PC-3 (cell line): ENCODE data around the gene NDFIP2. TPM values are rescaled to one million over a fixed set of nuclear protein-coding genes. Genes with fewer than 3 reads are reported as not detected.

ENCODE experiments used
- ATAC-seq: fragments of 200-7000 bp; cut with Tn5 transposase; 2 replicates; pipeline ENCODE4 v1.9.1; 2020; ENCODE audit warnings: mild to moderate bottlenecking, moderate library complexity
- BruUV-seq: library from RNA; stranded (reverse); fragments of 400-500 nt; replicated peaks from 2 replicates; lab custom pipeline; 2021; lab: Mats Ljungman, UMichigan
- CTCF ChIA-PET: fragments of 300-600 bp; sonication (Branson Sonifier 250); formaldehyde crosslinking; loops from one replicate; lab custom pipeline; 2022; ENCODE audit warnings: antibody characterized with exemption; lab: Charles Lee
- POLR2A ChIA-PET: fragments of 300-600 bp; sonication (Branson Sonifier 250); formaldehyde crosslinking; loops from one replicate; lab custom pipeline; 2022; ENCODE audit warnings: antibody characterized with exemption; ENCODE audit not compliant: unreplicated experiment; lab: Charles Lee
- DNase-seq: peaks from one replicate; pipeline ENCODE4 v3.0.0-alpha.2; 2015
- H2AFZ ChIP-seq: fragments of 300-600 bp; sonication (generic); 2 replicates; pipeline ENCODE4 v1.6.0; 2016; ENCODE audit warnings: antibody characterized with exemption, low read length
- H3F3A ChIP-seq: fragments of 300-600 bp; sonication (generic); one replicate; pipeline ENCODE4 v1.6.0; 2017; ENCODE audit warnings: antibody characterized with exemption, low read length, control low read depth, mild to moderate bottlenecking; ENCODE audit not compliant: unreplicated experiment
- H3K27ac ChIP-seq: fragments of 300-600 bp; sonication (generic); 2 replicates; pipeline ENCODE4 v1.5.1; 2016; ENCODE audit warnings: mild to moderate bottlenecking, low read length
- H3K27me3 ChIP-seq: fragments of 300-600 bp; sonication (generic); 2 replicates; pipeline ENCODE4 v1.6.1; 2016; ENCODE audit warnings: low read length, mixed read lengths
- H3K36me3 ChIP-seq: fragments of 300-600 bp; sonication (generic); 2 replicates; pipeline ENCODE4 v1.6.1; 2016; ENCODE audit warnings: low read depth, mixed run types, low read length, mixed read lengths
- H3K4me1 ChIP-seq: fragments of 300-600 bp; sonication (generic); 2 replicates; pipeline ENCODE4 v1.5.1; 2016; ENCODE audit warnings: low read length; ENCODE audit not compliant: insufficient read depth
- H3K4me2 ChIP-seq: fragments of 300-600 bp; sonication (generic); 2 replicates; pipeline ENCODE4 v1.6.0; 2016; ENCODE audit warnings: low read length
- H3K4me3 ChIP-seq: fragments of 300-600 bp; sonication (generic); 2 replicates; pipeline ENCODE4 v1.5.1; 2016; ENCODE audit warnings: mild to moderate bottlenecking, low read length, mixed read lengths
- H3K79me2 ChIP-seq: fragments of 300-600 bp; sonication (generic); 2 replicates; pipeline ENCODE4 v1.6.1; 2017; ENCODE audit warnings: low read length, mixed read lengths
- H3K9ac ChIP-seq: fragments of 300-600 bp; sonication (generic); 2 replicates; pipeline ENCODE4 v1.6.0; 2016; ENCODE audit warnings: mild to moderate bottlenecking, low read length
- H3K9me2 ChIP-seq: fragments of 300-600 bp; sonication (generic); replicated peaks from 2 replicates; pipeline ENCODE4 v1.6.1; 2016; ENCODE audit warnings: mixed run types, low read length, mixed read lengths
- H3K9me3 ChIP-seq: fragments of 300-600 bp; sonication (generic); 2 replicates; pipeline ENCODE4 v1.6.1; 2016; ENCODE audit warnings: low read length, mixed read lengths
- H4K20me1 ChIP-seq: fragments of 300-600 bp; sonication (generic); 2 replicates; pipeline ENCODE4 v1.6.1; 2016; ENCODE audit warnings: low read length, mixed read lengths
- EZH2 ChIP-seq: fragments of 300-600 bp; sonication (generic); IDR thresholded peaks from one replicate; pipeline ENCODE4 v1.6.1; 2017; ENCODE audit warnings: antibody characterized with exemption, mild to moderate bottlenecking, low read length; ENCODE audit not compliant: unreplicated experiment
- EZH2phosphoT487 ChIP-seq: fragments of 300-600 bp; sonication (generic); IDR thresholded peaks from 2 replicates; pipeline ENCODE4 v1.6.1; 2018; ENCODE audit warnings: mild to moderate bottlenecking, antibody characterized with exemption, low read length, borderline replicate concordance
- intact Hi-C: fragments of 100-400 bp; cut with micrococcal nuclease; formaldehyde crosslinking; loops from 2 replicates; pipeline ENCODE4 v1.9.0; 2023
- total RNA-seq: library from RNA; depleted of rRNA; stranded (reverse); fragments of >200 nt; gene quantifications from 2 replicates; pipeline ENCODE4 v1.2.3, GENCODE V29; 2014
- TF ChIP-seq, protein P1 (sequence below): fragments of 300-600 bp; sonication (generic); conservative IDR thresholded peaks from 2 replicates; pipeline ENCODE4 v1.5.1; 2017; ENCODE audit warnings: antibody characterized with exemption, low read depth, mild to moderate bottlenecking, low read length

Gene NDFIP2
- total RNA-seq, 1 experiment from 2014 or later: 19.5 TPM

GRCh38 chr13:79581870-79582315 is 100.9 kb downstream of the NDFIP2 start:
- TF ChIP-seq EZH2 (no peak), EZH2phosphoT487 (no peak)
- TF ChIP-seq, protein P1, sequence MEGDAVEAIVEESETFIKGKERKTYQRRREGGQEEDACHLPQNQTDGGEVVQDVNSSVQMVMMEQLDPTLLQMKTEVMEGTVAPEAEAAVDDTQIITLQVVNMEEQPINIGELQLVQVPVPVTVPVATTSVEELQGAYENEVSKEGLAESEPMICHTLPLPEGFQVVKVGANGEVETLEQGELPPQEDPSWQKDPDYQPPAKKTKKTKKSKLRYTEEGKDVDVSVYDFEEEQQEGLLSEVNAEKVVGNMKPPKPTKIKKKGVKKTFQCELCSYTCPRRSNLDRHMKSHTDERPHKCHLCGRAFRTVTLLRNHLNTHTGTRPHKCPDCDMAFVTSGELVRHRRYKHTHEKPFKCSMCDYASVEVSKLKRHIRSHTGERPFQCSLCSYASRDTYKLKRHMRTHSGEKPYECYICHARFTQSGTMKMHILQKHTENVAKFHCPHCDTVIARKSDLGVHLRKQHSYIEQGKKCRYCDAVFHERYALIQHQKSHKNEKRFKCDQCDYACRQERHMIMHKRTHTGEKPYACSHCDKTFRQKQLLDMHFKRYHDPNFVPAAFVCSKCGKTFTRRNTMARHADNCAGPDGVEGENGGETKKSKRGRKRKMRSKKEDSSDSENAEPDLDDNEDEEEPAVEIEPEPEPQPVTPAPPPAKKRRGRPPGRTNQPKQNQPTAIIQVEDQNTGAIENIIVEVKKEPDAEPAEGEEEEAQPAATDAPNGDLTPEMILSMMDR: no peak
- Histone ChIP-seq H3K9ac (no peak overlapping the region), H3F3A (no peaks in the 10 kb centered on the region), H3K9me3 (no peaks in the 10 kb centered on the region), H3K4me1 (no peaks in the 10 kb centered on the region), H3K4me3 (no peak overlapping the region), H4K20me1 (no peaks in the 10 kb centered on the region), H2AFZ (no peak overlapping the region), H3K4me2 (no peak overlapping the region), H3K27me3 (no peaks in the 10 kb centered on the region), H3K9me2 (no peaks in the 10 kb centered on the region), H3K36me3 (no peaks in the 10 kb centered on the region), H3K27ac (no peak overlapping the region), H3K79me2 (no peaks in the 10 kb centered on the region)
- ATAC-seq (no peak), DNase-seq (no peak)
- CTCF ChIA-PET: no interaction called here
- POLR2A ChIA-PET: no interaction called here
- intact Hi-C loops: no loop called here
- BruUV-seq: no TSS peak

DNA sequence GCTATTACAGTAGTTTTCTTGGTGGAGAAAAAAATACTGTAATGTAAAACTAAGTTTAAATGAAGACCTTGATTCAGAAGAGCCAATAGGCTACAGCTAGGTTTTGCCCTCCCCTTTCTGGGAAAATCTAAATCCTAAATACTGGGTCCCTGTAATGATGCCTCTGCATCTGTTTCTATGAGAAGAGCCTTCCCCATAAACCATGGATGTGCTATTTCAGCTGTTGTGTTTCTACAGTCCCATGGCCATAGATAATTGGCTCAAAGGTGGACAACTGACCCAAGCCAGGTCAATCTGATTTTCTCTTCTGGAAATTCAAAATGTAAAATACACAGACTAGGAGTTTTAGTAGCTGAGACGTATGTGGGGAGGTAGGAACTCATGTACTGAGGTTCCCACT is 101.9 kb downstream of the NDFIP2 start:
- no peak for ATAC-seq
- no peaks in the 10 kb centered on the region for H3K4me1 ChIP-seq
- H3K36me3 ChIP-seq: no peaks in the 10 kb centered on the region
- no peaks in the 10 kb centered on the region for H3K27me3 ChIP-seq
- H3K9me2 ChIP-seq: no peaks in the 10 kb centered on the region
- no peaks in the 10 kb centered on the region for H3F3A ChIP-seq
- H3K4me2 ChIP-seq: no peak overlapping the region
- H3K9me3 ChIP-seq: no peaks in the 10 kb centered on the region
- H3K27ac ChIP-seq: no peak overlapping the region
- intact Hi-C loops: no loop called here
- ChIA-PET CTCF (no interaction called here), POLR2A (no interaction called here)
- DNase-seq: no peak
- no TSS peak for BruUV-seq
- H3K4me3 ChIP-seq: no peak overlapping the region
- H2AFZ ChIP-seq: no peak overlapping the region
- TF ChIP-seq EZH2phosphoT487 (no peak), EZH2 (no peak)
- no peaks in the 10 kb centered on the region for H4K20me1 ChIP-seq
- no peaks in the 10 kb centered on the region for H3K79me2 ChIP-seq
- H3K9ac ChIP-seq: no peak overlapping the region

GRCh38 chr13:79585033-79585432 is 104.1 kb downstream of the NDFIP2 start:
- H3K9me3 ChIP-seq: no peaks in the 10 kb centered on the region
- 0 out of 2 replicates have a peak, but pooled peaks cover 5% of the 10 kb centered on the region for H3K4me1 ChIP-seq
- no peak overlapping the region for H3K9ac ChIP-seq
- H2AFZ ChIP-seq: no peak overlapping the region
- H3K4me3 ChIP-seq: no peak overlapping the region
- H4K20me1 ChIP-seq: no peaks in the 10 kb centered on the region
- no peaks in the 10 kb centered on the region for H3K9me2 ChIP-seq
- H3K27me3 ChIP-seq: no peaks in the 10 kb centered on the region
- no peaks in the 10 kb centered on the region for H3K79me2 ChIP-seq
- TF ChIP-seq EZH2 (no peak), EZH2phosphoT487 (no peak)
- TF ChIP-seq, protein P1: no peak
- DNase-seq (no peak), ATAC-seq (no peak)
- no peaks in the 10 kb centered on the region for H3F3A ChIP-seq
- no peak overlapping the region for H3K4me2 ChIP-seq
- ChIA-PET CTCF (no interaction called here), POLR2A (no interaction called here)
- intact Hi-C loops: no loop called here
- BruUV-seq: no TSS peak
- no peak overlapping the region for H3K27ac ChIP-seq
- H3K36me3 ChIP-seq: no peaks in the 10 kb centered on the region
